ENCODE results near the gene CEMIP.

The CEMIP gene, protein sequence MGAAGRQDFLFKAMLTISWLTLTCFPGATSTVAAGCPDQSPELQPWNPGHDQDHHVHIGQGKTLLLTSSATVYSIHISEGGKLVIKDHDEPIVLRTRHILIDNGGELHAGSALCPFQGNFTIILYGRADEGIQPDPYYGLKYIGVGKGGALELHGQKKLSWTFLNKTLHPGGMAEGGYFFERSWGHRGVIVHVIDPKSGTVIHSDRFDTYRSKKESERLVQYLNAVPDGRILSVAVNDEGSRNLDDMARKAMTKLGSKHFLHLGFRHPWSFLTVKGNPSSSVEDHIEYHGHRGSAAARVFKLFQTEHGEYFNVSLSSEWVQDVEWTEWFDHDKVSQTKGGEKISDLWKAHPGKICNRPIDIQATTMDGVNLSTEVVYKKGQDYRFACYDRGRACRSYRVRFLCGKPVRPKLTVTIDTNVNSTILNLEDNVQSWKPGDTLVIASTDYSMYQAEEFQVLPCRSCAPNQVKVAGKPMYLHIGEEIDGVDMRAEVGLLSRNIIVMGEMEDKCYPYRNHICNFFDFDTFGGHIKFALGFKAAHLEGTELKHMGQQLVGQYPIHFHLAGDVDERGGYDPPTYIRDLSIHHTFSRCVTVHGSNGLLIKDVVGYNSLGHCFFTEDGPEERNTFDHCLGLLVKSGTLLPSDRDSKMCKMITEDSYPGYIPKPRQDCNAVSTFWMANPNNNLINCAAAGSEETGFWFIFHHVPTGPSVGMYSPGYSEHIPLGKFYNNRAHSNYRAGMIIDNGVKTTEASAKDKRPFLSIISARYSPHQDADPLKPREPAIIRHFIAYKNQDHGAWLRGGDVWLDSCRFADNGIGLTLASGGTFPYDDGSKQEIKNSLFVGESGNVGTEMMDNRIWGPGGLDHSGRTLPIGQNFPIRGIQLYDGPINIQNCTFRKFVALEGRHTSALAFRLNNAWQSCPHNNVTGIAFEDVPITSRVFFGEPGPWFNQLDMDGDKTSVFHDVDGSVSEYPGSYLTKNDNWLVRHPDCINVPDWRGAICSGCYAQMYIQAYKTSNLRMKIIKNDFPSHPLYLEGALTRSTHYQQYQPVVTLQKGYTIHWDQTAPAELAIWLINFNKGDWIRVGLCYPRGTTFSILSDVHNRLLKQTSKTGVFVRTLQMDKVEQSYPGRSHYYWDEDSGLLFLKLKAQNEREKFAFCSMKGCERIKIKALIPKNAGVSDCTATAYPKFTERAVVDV (N-terminal part only)

DNA sequence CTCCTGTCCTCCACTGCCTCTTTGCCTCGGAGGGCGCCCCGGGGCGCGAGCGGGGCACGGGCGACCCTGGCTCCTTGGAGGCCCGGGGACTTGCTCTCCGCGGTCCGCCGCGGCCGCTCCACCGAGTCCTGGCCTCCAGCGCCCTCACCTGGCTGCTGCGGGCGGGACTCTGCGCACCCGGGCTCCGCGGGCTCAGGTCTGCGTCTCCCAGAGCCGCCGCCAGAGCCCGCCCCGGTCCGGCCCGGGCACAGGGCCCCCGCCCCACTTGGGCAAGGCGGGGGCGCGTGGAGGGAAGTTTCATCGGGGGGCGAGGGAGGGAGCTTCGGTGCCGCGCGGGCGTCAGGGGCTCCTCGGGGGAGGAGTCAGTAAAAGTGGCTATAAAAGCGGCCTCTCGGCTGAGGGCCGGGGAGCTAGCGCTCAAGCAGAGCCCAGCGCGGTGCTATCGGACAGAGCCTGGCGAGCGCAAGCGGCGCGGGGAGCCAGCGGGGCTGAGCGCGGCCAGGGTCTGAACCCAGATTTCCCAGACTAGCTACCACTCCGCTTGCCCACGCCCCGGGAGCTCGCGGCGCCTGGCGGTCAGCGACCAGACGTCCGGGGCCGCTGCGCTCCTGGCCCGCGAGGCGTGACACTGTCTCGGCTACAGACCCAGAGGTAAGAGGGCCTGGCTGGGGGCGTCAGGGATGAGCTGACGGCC is at the start of gene CEMIP:
Gene CEMIP, plus strand, starts transcription at position 407 of the 694 bp plus-strand sequence. CDS start 94,510 bp downstream, outside the sequence.
- peak; percentile 86 for DNase-seq (ENCODE audit: low read depth, low spot score)

GRCh38 chr15:80730387-80730786 is 48.8 kb upstream of the CEMIP start:
- no peak for DNase-seq (ENCODE audit: low read depth, low spot score)

GRCh38 chr15:80730926-80731325 is 48.2 kb upstream of the CEMIP start:
- DNase-seq (ENCODE audit: low read depth, low spot score): no peak

DNA sequence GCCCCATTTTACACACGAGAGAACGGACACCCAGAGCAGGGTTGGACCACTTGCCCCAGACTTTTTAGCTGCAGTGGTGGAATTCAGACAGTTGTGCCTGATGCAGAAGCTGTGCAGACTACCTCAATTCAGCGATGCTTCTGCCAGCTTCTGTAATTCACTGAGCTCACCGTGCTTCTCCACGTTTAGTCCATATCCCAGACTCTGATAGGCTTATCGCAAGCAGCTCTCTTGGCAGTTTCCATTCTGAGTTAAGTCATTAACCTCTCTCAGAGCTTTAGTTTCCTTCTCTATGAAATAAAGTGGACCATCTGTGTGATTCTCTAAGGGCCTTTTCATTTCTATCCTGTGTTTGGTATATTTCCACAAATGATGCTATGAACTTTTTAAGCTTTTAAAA is 47.0 kb upstream of the CEMIP start:
- no peak for DNase-seq (ENCODE audit: low read depth, low spot score)

DNA sequence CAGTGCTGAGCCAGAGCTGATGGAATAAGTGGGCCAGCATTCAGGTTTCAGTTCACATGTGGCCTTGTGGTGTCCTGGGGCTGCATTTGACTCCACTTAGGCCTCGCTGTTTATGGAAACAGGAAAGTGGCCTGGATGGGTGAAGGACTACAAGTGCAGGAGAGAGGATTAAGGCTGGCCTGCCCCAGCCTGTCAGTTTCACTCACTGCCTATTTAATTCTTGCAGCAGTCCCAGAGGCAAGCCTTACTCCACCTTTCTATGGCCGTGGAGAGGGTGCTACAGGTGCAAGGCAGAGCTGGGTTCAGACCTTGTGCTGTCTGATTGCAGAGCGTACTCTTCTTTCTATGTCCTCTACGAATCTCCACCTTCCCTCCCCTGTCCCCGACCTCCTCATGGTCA is 46.4 kb upstream of the CEMIP start:
- no peak for DNase-seq (ENCODE audit: low read depth, low spot score)

DNA sequence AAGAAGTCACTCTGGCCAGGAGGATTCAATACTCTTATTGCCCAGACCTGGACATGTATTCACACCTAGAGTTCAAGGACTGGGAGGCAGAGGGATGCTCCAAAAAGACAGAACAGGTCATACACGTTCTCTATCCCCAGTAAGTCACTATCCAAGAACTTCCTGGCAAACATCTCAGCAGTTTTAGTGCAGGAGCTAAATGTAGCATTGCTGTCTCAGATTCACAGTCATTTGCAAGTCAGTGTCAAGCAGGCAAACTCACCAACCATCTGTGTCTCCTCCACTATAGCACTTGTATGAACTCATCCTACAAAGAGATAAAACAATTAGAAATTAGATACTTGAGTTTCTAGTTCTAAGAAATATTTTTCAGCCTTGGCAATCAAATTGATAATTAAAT is 45.7 kb upstream of the CEMIP start:
- DNase-seq (ENCODE audit: low read depth, low spot score): no peak

DNA sequence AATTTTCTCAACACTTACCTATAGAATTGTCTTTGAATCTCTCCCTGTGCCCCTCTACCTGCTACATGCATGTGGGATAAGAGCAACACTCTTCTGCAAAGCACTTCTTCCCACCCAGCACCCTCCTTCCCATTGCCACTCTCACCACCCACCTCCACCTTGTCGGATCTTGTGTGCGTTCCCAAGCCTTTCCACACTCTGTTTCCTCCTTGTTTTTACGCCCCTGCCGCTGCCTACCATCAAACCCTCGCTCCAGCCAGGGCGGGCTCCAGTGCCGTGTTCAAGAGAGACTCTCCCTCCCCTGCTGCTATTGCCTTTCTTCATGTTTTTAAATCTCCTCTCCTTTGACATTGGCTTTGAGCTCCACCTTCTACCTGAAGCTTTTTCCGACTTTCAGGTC is 43.8 kb upstream of the CEMIP start:
- DNase-seq (ENCODE audit: low read depth, low spot score): no peak

- DNase-seq (ENCODE audit: low read depth, low spot score): no peak
Measured at GRCh38 chr15:80736560-80736959, 42.6 kb upstream of the CEMIP start.

- no peak for DNase-seq (ENCODE audit: low read depth, low spot score)
Measured at GRCh38 chr15:80739919-80740318, 39.3 kb upstream of the CEMIP start.

DNA sequence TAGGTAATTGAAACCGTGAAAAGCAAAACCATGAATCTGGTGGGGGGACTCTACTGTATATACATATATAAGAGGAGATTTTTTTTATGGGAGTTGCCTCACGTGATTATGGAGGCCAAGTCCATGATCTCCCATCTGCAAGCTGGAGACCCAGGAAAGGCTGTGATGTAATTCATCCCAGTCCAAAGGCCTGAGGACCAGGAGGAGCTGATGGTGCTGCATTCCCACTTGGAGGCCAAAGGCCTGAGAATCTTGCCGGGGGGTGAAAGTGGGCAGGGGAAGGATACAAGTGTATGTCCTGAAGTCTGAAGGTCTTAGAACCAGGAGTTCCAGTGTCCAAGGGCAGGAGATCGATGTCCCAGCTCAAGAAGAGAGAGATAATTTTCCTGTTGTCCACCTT is 37.1 kb upstream of the CEMIP start:
- no peak for DNase-seq (ENCODE audit: low read depth, low spot score)

DNA sequence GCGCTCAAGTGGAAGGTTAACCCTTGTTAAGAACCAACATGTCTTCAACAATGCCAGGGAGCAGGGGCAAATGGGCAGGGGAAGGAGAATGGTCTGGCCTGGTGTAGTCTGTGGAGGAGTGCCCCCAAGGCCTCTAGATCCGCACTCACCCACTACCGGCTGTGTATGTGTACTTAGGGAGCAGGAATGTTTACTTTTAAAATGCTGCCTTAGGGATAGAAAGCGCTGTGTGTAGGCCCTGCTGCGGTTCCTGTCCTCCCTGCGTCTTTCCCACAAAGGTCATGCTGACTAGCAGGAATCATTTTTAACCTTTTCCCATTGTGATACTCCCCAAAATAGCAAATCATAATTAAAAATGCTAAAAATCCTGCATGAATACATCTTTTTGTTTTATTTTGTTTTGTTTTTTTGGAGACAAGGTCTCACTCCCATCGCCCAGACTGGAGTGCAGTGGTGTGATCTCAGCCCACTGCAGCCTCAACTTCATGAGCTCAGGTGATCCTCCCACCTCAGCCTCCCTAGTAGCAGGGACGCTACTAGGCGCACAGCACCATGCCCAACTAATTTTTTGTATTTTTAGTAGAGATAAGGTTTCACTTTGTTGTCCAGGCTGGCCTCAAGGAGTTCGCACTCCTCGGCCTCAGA is 35.9 kb upstream of the CEMIP start:
- peak; percentile 18 for DNase-seq (ENCODE audit: low read depth, low spot score)

DNA sequence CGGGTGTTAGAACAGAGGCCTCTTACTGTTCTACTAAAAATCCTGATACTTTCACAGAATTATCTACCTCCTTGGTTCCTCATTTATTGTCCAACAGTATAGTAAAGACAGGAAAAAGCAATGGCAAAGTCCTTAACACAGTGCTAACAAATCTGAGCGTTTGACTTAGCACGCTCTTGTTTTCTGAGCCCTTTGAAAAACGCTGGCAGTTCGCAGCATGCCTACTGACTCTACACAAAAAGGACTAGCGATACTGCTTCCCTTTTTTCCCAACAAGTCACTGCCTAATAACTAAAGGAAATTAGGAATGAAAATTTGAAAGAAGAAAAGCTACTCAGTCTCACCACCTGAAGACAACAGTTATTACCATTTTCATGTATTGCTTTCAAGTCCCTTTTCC is 34.8 kb upstream of the CEMIP start:
- DNase-seq (ENCODE audit: low read depth, low spot score): no peak

DNA sequence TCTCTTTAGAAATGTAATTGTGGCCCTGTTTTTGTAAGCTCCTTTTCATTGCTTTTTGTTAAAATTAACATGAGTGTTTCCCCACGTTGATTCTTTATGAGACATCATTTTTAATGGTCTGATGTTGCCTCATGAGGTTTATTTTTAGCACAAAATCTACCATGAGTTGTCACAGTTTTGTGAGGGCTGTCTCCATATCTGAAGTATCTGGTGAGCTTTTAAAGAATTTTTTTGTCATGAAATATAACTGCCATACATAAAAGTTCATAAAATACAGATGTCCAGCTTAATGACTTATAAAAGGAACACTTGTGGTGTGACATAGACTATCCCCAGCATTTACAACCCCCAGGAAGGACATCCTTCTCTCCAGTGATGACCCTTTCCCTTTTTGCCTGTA is 34.3 kb upstream of the CEMIP start:
- DNase-seq (ENCODE audit: low read depth, low spot score): no peak

- no peak for DNase-seq (ENCODE audit: low read depth, low spot score)
Measured at GRCh38 chr15:80745888-80746287, 33.3 kb upstream of the CEMIP start.

DNA sequence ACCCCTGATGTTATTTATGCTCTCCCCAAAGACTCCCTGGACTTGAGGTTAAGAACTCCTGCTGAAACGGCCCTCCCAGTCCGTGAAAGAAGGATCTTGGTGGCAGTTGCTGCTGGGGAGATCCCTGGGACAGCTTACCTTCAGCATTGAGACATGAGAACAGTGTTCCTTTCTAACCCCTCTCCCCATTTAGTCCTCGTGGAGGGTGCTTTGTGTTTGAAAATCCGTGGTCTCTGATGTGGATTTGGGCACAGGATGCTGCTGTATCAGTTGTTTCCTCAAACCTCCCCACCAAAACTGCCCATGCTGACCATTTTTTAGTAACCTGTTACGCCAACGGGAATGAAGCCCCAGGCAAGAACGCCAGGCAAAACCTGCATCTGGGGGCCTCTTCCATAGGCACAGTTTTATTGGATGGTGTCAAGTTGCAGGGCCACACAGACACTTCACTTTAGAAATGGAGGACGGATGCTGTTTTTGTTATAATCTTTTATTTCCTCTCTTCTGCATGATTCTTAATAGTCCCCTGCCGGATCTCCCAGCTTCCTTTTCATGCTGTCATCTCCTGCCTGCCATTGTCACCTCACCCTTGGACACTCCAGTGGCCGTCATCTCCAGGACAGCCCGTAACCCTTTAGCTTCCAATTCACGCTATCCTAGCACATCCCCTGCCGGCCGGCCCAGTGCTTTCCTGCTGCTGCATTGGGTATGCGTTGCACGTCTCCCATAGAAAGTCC is 31.7 kb upstream of the CEMIP start:
- DNase-seq (ENCODE audit: low read depth, low spot score): peak; percentile 36

DNA sequence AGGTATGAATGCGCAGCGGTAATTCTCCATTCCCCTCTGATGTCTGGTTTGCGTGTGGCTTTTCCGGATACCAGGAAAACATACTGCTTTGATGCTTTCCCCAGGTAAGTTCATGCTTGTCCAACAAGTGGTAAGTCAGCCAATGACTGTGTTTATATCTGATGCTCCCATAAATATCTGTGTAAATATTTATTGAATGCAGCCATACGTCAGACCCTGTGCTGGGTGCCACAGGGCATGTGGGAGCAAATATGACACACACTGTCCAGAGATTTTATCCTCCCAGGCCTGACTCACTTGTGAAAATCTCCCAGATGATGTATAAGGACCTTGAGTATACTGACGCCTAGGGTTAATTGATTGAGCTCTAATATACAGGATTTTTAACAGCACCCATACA is 29.6 kb upstream of the CEMIP start:
- no peak for DNase-seq (ENCODE audit: low read depth, low spot score)

DNA sequence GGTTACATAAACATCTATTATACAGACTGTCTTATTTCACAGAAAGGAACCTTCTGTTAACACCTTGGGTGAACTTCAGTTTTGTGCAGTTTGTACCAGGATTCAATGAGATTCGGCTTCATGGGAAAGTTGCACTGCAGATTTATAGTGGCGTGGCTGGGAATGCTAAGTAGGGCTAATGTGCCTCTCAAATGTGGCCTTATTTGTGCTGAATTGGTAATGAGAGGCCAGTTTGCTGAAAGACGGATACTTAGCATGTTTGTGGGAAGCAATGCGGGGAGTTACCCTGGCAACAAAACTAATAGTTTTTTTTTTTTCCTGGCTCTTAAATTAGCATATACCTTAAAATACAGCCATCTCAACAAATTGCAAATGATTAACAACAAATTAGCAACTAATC is 28.6 kb upstream of the CEMIP start:
- DNase-seq (ENCODE audit: low read depth, low spot score): no peak

DNA sequence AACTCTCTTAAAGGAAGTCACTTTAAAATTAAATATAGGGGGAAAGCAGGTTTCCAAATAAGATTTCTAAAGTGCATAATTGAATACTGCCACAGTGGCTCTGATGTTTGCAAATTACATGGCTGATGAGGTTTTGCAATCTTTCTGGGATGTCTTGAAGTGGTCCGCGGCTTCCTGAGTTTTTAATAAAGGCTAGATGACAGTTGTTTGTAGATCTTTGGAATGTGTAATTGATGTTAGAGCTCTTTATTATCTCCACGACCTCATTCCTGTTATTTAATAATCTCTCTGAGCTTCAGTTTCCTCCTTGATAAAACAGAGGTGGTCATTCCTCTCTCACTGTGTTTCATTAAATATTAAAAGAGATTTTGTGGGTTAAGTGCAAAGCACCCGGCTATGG is 27.0 kb upstream of the CEMIP start:
- DNase-seq (ENCODE audit: low read depth, low spot score): no peak

DNA sequence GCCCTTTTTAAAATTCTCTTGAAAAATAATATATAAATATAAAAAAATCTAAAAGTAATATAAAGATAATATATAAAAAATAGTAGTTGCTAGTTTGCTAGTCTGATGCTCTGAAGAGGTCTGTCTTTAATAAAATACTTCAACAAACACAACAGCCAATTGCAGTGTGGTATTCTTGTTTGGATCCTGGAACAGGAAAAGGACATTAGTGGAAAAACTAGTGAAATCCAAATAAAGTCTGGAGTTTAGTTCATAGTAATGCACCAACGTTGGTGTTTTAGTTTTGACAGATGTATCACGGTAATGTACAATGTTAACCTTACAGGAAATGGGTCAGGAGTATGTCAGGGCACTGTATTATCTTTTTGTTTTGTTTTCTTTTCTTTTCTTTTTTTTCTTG is 26.0 kb upstream of the CEMIP start:
- no peak for DNase-seq (ENCODE audit: low read depth, low spot score)

- DNase-seq (ENCODE audit: low read depth, low spot score): no peak
Measured at GRCh38 chr15:80754014-80754413, 25.2 kb upstream of the CEMIP start.
